GM21515 (cell line): ENCODE results near the gene MLEC.

Experiments used
- ATAC-seq: cut with Tn5 transposase; IDR thresholded peaks from one replicate; pipeline ENCODE4 v1.9.1; 2021; ENCODE audit not compliant: unreplicated experiment

MLEC gene

GRCh38 chr12:120739821-120740613, 53.1 kb downstream of the MLEC start:
- ATAC-seq: no peak

GRCh38 chr12:120740871-120741270, 53.9 kb downstream of the MLEC start:
- ATAC-seq: no peak

GRCh38 chr12:120741476-120742421, 54.8 kb downstream of the MLEC start:
- ATAC-seq: no peak

- no peak for ATAC-seq
Measured at GRCh38 chr12:120744922-120745493, 58.1 kb downstream of the MLEC start.

GRCh38 chr12:120748242-120748641, 61.3 kb downstream of the MLEC start:
- ATAC-seq: no peak

- no peak for ATAC-seq
Measured at GRCh38 chr12:120749256-120749655, 62.3 kb downstream of the MLEC start.

GRCh38 chr12:120750806-120751205, 63.9 kb downstream of the MLEC start:
- no peak for ATAC-seq

- no peak for ATAC-seq
Measured at GRCh38 chr12:120751389-120751788, 64.4 kb downstream of the MLEC start.
